ENCODE measurements around the gene LRRC57. TPM values are rescaled to one million over a fixed set of nuclear protein-coding genes. Genes with fewer than 3 reads are reported as not detected.

Gene LRRC57
- total RNA-seq, result 21.0 and 22.5 TPM in 2 replicates

DNA sequence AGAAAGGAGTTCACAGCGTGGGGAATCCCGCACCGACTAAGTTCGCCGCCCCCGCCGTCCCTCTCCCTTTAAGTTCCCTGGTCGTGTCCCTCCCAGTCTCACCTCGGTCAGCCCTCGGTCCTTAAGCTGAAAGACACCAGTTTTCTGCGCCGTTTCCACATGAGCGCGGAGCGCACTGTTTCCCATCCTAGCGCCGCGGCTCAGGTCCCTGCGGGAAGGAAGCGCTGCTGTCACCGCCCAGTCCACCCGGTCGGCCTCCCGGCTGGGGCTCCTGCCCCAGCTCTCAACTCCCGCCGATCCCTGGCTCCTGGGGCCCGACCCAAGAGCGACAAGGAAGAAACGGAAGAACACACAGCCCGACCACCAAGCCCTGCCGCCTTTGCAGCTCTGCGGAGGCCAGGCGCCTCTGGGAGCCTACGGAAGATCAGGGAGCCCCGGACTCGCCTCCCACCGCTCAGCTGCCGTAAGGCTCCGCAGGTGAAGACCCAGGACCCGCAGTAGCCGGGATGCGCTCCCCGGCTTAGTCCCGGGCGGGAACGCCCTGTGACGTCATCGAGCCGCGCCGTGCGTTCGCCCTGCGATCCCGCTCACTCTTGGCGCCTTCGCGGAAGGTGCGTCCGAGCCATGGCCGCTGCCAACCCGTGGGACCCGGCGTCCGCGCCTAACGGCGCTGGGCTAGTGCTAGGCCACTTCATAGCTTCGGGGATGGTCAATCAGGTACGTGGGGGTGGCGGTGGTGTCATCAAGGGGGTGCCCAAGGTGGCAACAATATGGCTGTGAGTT is at the start of gene LRRC57, which contains the start of gene HAUS2:
LRRC57 (minus strand) TSS at position 545 of the 783 bp plus-strand sequence; CDS start at position 186, 359 bp downstream.
HAUS2 (plus strand) TSS at position 590 of the 783 bp plus-strand sequence; CDS start at position 625, 35 bp downstream.
- no peaks in the 10 kb centered on the region for H3K27me3 Mint-ChIP-seq (ENCODE audit: low read depth)
- H3K4me1 Mint-ChIP-seq (ENCODE audit: low read depth), result peaks cover 36% of the 10 kb centered on the region
- H3K9me3 Mint-ChIP-seq, result no peaks in the 10 kb centered on the region
- peaks cover 40% of the 10 kb centered on the region for H3K36me3 Mint-ChIP-seq (ENCODE audit: low read depth)
- H3K27ac Mint-ChIP-seq, result peak within 1 kb of the TSS; percentile 92
- DNase-seq (ENCODE audit: low spot score), result peak; percentile 84
- H3K4me3 Mint-ChIP-seq (ENCODE audit: low read depth), result peak within 1 kb of the TSS; percentile 92
- intact Hi-C loops (cut with micrococcal nuclease), result loop anchor here (1.0 to 2.0 kb wide), 3 partner anchors 26 to 102 kb away; partner anchors contain the start of genes STARD9 and ZNF106

- no peaks in the 10 kb centered on the region for H3K9me3 Mint-ChIP-seq
- no peak overlapping the region for H3K27ac Mint-ChIP-seq
- intact Hi-C loops (cut with micrococcal nuclease), result no loop called here
- H3K4me3 Mint-ChIP-seq (ENCODE audit: low read depth), result no peak overlapping the region
- H3K4me1 Mint-ChIP-seq (ENCODE audit: low read depth), result no peaks in the 10 kb centered on the region
- peaks cover 15% of the 10 kb centered on the region for H3K36me3 Mint-ChIP-seq (ENCODE audit: low read depth)
- DNase-seq (ENCODE audit: low spot score), result no peak
- no peaks in the 10 kb centered on the region for H3K27me3 Mint-ChIP-seq (ENCODE audit: low read depth)
These were observed 47.1 kb upstream of the LRRC57 start for GRCh38 chr15:42595626-42596240.

DNA sequence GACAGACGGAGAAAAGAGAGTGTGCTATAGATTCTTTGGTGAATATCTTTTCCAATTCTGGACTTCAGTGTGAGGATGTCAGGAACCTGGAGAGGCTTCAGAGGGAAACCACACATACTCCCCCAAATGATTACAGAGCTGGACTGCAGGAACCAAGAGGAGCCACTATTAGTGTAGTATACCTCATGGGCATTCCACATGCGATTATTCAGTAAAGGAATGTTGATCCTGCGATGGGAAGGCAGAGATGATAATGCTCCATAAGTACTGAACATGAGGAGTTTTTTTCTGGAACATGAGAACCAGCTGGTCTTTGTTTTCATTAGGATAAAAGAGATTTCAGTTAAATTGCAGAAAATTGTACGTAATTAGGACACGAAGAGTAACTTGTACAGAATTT is 45.5 kb upstream of the LRRC57 start:
- Mint-ChIP-seq H3K27ac (no peak overlapping the region), H3K9me3 (no peaks in the 10 kb centered on the region), H3K4me3 (ENCODE audit: low read depth) (no peak overlapping the region), H3K4me1 (ENCODE audit: low read depth) (no peaks in the 10 kb centered on the region), H3K36me3 (ENCODE audit: low read depth) (peaks cover 6% of the 10 kb centered on the region), H3K27me3 (ENCODE audit: low read depth) (no peaks in the 10 kb centered on the region)
- intact Hi-C loops (cut with micrococcal nuclease), result no loop called here
- DNase-seq (ENCODE audit: low spot score), result no peak

DNA sequence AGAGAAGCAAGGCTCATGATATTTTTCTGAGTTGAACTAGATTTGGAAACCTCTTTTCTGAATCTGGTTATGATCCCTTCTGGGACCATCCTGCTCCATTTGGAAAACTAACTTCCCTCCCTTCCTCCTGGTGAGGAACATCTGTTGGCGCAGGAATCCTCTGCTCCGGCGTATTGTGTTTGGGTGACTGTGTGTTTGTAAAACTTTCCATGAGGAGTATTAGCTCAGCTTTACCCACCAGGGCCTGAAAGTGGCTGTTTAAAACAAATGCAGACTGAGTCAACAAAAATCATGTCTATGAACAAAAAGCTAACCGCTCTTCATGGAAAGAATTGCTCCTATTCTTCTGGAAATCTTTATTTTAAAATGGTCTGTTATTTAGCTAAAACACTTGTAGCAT is 44.5 kb upstream of the LRRC57 start:
- intact Hi-C loops (cut with micrococcal nuclease), result no loop called here
- Mint-ChIP-seq H3K4me1 (ENCODE audit: low read depth) (no peaks in the 10 kb centered on the region), H3K9me3 (no peaks in the 10 kb centered on the region), H3K36me3 (ENCODE audit: low read depth) (peaks cover 10% of the 10 kb centered on the region), H3K27ac (no peak overlapping the region), H3K27me3 (ENCODE audit: low read depth) (no peaks in the 10 kb centered on the region), H3K4me3 (ENCODE audit: low read depth) (no peak overlapping the region)
- DNase-seq (ENCODE audit: low spot score), result no peak

- Mint-ChIP-seq H3K4me1 (ENCODE audit: low read depth) (no peaks in the 10 kb centered on the region), H3K36me3 (ENCODE audit: low read depth) (peaks cover 10% of the 10 kb centered on the region), H3K27ac (no peak overlapping the region), H3K9me3 (no peaks in the 10 kb centered on the region), H3K27me3 (ENCODE audit: low read depth) (no peaks in the 10 kb centered on the region), H3K4me3 (ENCODE audit: low read depth) (no peak overlapping the region)
- intact Hi-C loops (cut with micrococcal nuclease), result no loop called here
- DNase-seq (ENCODE audit: low spot score), result no peak
These were observed 44.1 kb upstream of the LRRC57 start for GRCh38 chr15:42592716-42593115.

- H3K4me1 Mint-ChIP-seq (ENCODE audit: low read depth), result no peaks in the 10 kb centered on the region
- no peak for DNase-seq (ENCODE audit: low spot score)
- H3K27me3 Mint-ChIP-seq (ENCODE audit: low read depth), result no peaks in the 10 kb centered on the region
- intact Hi-C loops (cut with micrococcal nuclease), result no loop called here
- H3K36me3 Mint-ChIP-seq (ENCODE audit: low read depth), result peaks cover 10% of the 10 kb centered on the region
- no peak overlapping the region for H3K4me3 Mint-ChIP-seq (ENCODE audit: low read depth)
- no peak overlapping the region for H3K27ac Mint-ChIP-seq
- H3K9me3 Mint-ChIP-seq, result no peaks in the 10 kb centered on the region
These were observed 42.8 kb upstream of the LRRC57 start for GRCh38 chr15:42591238-42591934.

DNA sequence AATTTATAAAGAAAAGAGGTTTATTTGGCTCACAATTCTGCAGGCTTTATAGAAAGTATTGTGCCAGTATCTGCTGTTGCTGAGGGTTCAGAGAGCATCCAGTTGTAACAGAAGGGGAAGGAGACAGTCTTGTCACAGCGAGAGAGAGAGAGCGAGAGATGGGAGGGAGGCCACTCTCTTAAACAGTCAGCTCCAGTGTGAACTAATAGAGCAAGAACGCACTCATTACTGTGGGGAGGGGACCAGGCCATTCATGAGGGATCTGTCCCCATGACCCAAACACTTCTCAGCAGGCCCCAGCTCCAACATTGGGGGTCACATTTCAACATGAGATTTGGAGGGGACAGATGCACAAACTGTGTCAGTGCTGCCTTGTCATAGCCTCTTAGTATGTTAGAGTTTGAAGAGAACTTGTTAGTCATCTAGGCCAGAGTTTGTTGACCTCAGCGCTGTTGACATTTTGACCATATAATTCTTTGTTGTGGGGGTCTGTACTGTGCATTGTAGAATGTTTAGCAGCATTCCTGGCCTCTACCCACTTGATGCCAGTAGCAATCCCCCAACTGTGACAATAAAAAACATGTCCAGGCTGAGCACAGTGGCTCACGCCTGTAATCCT is 42.1 kb upstream of the LRRC57 start:
- Mint-ChIP-seq H3K9me3 (no peaks in the 10 kb centered on the region), H3K4me1 (ENCODE audit: low read depth) (no peaks in the 10 kb centered on the region)

GRCh38 chr15:42584031-42584765 is 35.6 kb upstream of the LRRC57 start:
- H3K9me3 Mint-ChIP-seq, result no peaks in the 10 kb centered on the region
- peaks cover 12% of the 10 kb centered on the region for H3K36me3 Mint-ChIP-seq (ENCODE audit: low read depth)
- peaks cover 29% of the 10 kb centered on the region for H3K4me1 Mint-ChIP-seq (ENCODE audit: low read depth)
- intact Hi-C loops (cut with micrococcal nuclease), result no loop called here
- peaks cover 10% of the 10 kb centered on the region for H3K27me3 Mint-ChIP-seq (ENCODE audit: low read depth)
- no peak overlapping the region for H3K27ac Mint-ChIP-seq
- DNase-seq (ENCODE audit: low spot score), result no peak
- no peak overlapping the region for H3K4me3 Mint-ChIP-seq (ENCODE audit: low read depth)

More for the DNA sequence above, 42.1 kb upstream of the LRRC57 start:
- no peak overlapping the region for H3K27ac Mint-ChIP-seq
- H3K36me3 Mint-ChIP-seq (ENCODE audit: low read depth), result peaks cover 16% of the 10 kb centered on the region
- DNase-seq (ENCODE audit: low spot score), result no peak
- H3K4me3 Mint-ChIP-seq (ENCODE audit: low read depth), result no peak overlapping the region
- intact Hi-C loops (cut with micrococcal nuclease), result no loop called here
- H3K27me3 Mint-ChIP-seq (ENCODE audit: low read depth), result no peaks in the 10 kb centered on the region

GRCh38 chr15:42582569-42583375 is 34.2 kb upstream of the LRRC57 start:
- intact Hi-C loops (cut with micrococcal nuclease), result no loop called here
- DNase-seq (ENCODE audit: low spot score), result no peak

DNA sequence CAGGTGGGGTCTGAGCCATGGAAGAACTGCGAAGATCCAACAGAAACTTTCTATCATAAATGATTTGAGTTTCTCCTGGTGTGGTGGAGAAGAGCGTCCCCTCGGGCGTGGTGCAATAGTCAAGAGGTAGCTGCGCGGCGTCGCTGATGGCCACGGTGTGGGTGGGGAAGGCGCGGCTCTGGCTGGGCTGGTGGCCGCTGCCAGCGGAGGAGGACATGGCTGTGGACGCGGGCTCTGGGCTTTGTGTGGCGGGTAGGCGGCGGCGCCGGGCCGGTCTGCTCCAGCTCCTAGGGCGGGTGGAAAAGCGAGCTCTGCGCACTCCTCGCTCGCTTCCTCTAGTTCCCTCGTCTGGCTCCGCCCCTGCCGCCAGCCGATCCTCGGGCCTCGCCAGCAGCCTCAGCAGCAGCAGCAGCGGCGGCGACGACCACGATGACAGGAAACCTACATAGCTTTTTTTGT is 32.7 kb upstream of the LRRC57 start:
- Mint-ChIP-seq H3K27me3 (ENCODE audit: low read depth) (peaks cover 22% of the 10 kb centered on the region), H3K9me3 (no peaks in the 10 kb centered on the region), H3K4me1 (ENCODE audit: low read depth) (peaks cover 43% of the 10 kb centered on the region), H3K4me3 (ENCODE audit: low read depth) (peak overlapping the region; percentile 81), H3K36me3 (ENCODE audit: low read depth) (peaks cover 13% of the 10 kb centered on the region), H3K27ac (peak overlapping the region; percentile 56)
- intact Hi-C loops (cut with micrococcal nuclease), result no loop called here
- peak; percentile 78 for DNase-seq (ENCODE audit: low spot score)

More at GRCh38 chr15:42582569-42583375, 34.2 kb upstream of the LRRC57 start:
- Mint-ChIP-seq H3K27ac (no peak overlapping the region), H3K4me1 (ENCODE audit: low read depth) (peaks cover 35% of the 10 kb centered on the region), H3K9me3 (no peaks in the 10 kb centered on the region), H3K27me3 (ENCODE audit: low read depth) (peaks cover 18% of the 10 kb centered on the region), H3K36me3 (ENCODE audit: low read depth) (peaks cover 13% of the 10 kb centered on the region), H3K4me3 (ENCODE audit: low read depth) (no peak overlapping the region)

- no peak for DNase-seq (ENCODE audit: low spot score)
- intact Hi-C loops (cut with micrococcal nuclease), result no loop called here
- no peaks in the 10 kb centered on the region for H3K9me3 Mint-ChIP-seq
- no peak overlapping the region for H3K27ac Mint-ChIP-seq
- peaks cover 7% of the 10 kb centered on the region for H3K36me3 Mint-ChIP-seq (ENCODE audit: low read depth)
- peaks cover 23% of the 10 kb centered on the region for H3K27me3 Mint-ChIP-seq (ENCODE audit: low read depth)
- peaks cover 49% of the 10 kb centered on the region for H3K4me1 Mint-ChIP-seq (ENCODE audit: low read depth)
- H3K4me3 Mint-ChIP-seq (ENCODE audit: low read depth), result no peak overlapping the region
These were observed 30.5 kb upstream of the LRRC57 start for GRCh38 chr15:42578984-42579537.
